T-cell (primary cell): ENCODE data around the gene JARID2. TPM values are rescaled to one million over a fixed set of nuclear protein-coding genes. Genes with fewer than 3 reads are reported as not detected.
A peak's percentile ranks its signal among the peaks of the same experiment; 100 is the strongest.

Experiments
- ATAC-seq, 4 experiments: fragments of 200-7000 bp in 3 of 4; fragments of 150-1000 bp in 1 of 4; cut with Tn5 transposase; replicated peaks in 1 of 4; 1 replicate in 3 of 4; 2 replicates in 1 of 4; pipeline ENCODE4 v1.10.0; 2021; ENCODE audit warnings: moderate library complexity in 3 of 4, mild to moderate bottlenecking in 2 of 4, moderate number of reproducible peaks in 1 of 4
- CTCF ChIA-PET, 2 donors: fragments of 300-600 bp; sonication (Branson Sonifier 250); formaldehyde crosslinking; loops; one replicate each; lab custom pipeline; 2022; ENCODE audit warnings: antibody characterized with exemption in 2 of 2; lab: Charles Lee
- POLR2A ChIA-PET, 2 donors: fragments of 300-600 bp; sonication (Branson Sonifier 250); formaldehyde crosslinking; loops; one replicate each; lab custom pipeline; 2022; ENCODE audit warnings: antibody characterized with exemption in 2 of 2; lab: Charles Lee
- DNase-seq, 35 experiments: peaks; one replicate each; pipeline versions ENCODE4 v3.0.0 to v3.0.0-alpha.2; 2013 to 2023
- H3K27ac ChIP-seq: one replicate; pipeline ENCODE4 v1.5.1; 2013; ENCODE audit warnings: low read length
- H3K27me3 ChIP-seq, 2 experiments: replicated peaks in 1 of 2; 1 replicate in 1 of 2; 2 replicates in 1 of 2; pipeline versions ENCODE4 v1.6.1 to v1.7.0; 2013; ENCODE audit warnings: low read length in 1 of 2, mixed read lengths in 1 of 2; ENCODE audit not compliant: control insufficient read depth in 2 of 2, insufficient read depth in 2 of 2; ENCODE audit errors: extremely low read depth in 1 of 2
- H3K36me3 ChIP-seq, 2 donors: 1 replicate in 1 of 2; 2 replicates in 1 of 2; pipeline versions ENCODE4 v1.6.1 to v1.7.0; 2013; ENCODE audit warnings: low read length in 1 of 2; ENCODE audit not compliant: control insufficient read depth in 2 of 2, insufficient read depth in 1 of 2; ENCODE audit errors: extremely low read depth in 1 of 2
- H3K4me1 ChIP-seq, 2 experiments: 1 replicate in 1 of 2; 2 replicates in 1 of 2; pipeline versions ENCODE4 v1.6.1 to v1.7.0; 2013; ENCODE audit warnings: low read length in 2 of 2, mixed read lengths in 1 of 2; ENCODE audit not compliant: insufficient read depth in 2 of 2, control insufficient read depth in 1 of 2; ENCODE audit errors: extremely low read depth in 1 of 2
- H3K4me3 ChIP-seq, 2 donors: 1 replicate in 1 of 2; 2 replicates in 1 of 2; pipeline versions ENCODE4 v1.5.1 to v1.7.0; 2013; ENCODE audit warnings: mild to moderate bottlenecking in 2 of 2, low read length in 1 of 2, moderate library complexity in 1 of 2; ENCODE audit not compliant: control insufficient read depth in 1 of 2; ENCODE audit errors: extremely low read depth in 1 of 2
- H3K9me3 ChIP-seq: 2 replicates; pipeline ENCODE4 v1.7.0; 2013
- H3K27ac Mint-ChIP-seq, 2 donors: one replicate each; pipeline ENCODE4 v1.8.0; 2020 to 2021; ENCODE audit warnings: mild to moderate bottlenecking in 2 of 2, mixed read lengths in 2 of 2
- H3K27me3 Mint-ChIP-seq, 2 donors: one replicate each; pipeline ENCODE4 v1.8.0; 2021 to 2022; ENCODE audit warnings: mixed read lengths in 2 of 2
- H3K36me3 Mint-ChIP-seq: one replicate; pipeline ENCODE4 v1.8.0; 2021; ENCODE audit warnings: mixed read lengths
- H3K4me1 Mint-ChIP-seq, 3 donors: one replicate each; pipeline ENCODE4 v1.8.0; 2020 to 2022; ENCODE audit warnings: mixed read lengths in 3 of 3, mild to moderate bottlenecking in 1 of 3
- H3K4me3 Mint-ChIP-seq, 3 donors: one replicate each; pipeline ENCODE4 v1.8.0; 2020 to 2022; ENCODE audit warnings: mild to moderate bottlenecking in 3 of 3, mixed read lengths in 3 of 3, moderate library complexity in 3 of 3
- H3K9me3 Mint-ChIP-seq, 3 donors: one replicate each; pipeline ENCODE4 v1.8.0; 2020 to 2022; ENCODE audit warnings: mixed read lengths in 3 of 3
- WGBS: methylation state at CpG from one replicate; pipeline ENCODE4 v1.1.5; 2013; ENCODE audit warnings: missing lambda C conversion rate; ENCODE audit not compliant: insufficient coverage; 5-methylcytosine and 5-hydroxymethylcytosine counted together
- total RNA-seq, 35 experiments: library from RNA in 6 of 35; stranded (reverse) in 6 of 35; fragments of 120-200 nt in 1 of 35; gene quantifications; one replicate each; pipeline versions ENCODE4 v1.2.1 to v1.2.4 and lab custom pipeline; 2013 to 2026

JARID2 gene
- total RNA-seq, 5 donors from 2014 or later (not counting 1 experiment from before 2014, with no cell fraction given) = 19.8 to 27.9 (median 21.6) TPM

- no peaks in the 10 kb centered on the region for H3K36me3 ChIP-seq
- 100% methylated on average over 4 of the region's 8 CpGs for WGBS
- Mint-ChIP-seq H3K27ac (no peak overlapping the region), H3K4me1 (peaks cover 76 to 81% (median 79%) of the 10 kb centered on the region in 3 donors), H3K4me3 (no peak overlapping the region), H3K36me3 (peaks cover 9% of the 10 kb centered on the region), H3K9me3 (no peaks in the 10 kb centered on the region), H3K27me3 (no peaks in the 10 kb centered on the region)
- no peaks in the 10 kb centered on the region for H3K9me3 ChIP-seq
- no peak for ATAC-seq
- no peak overlapping the region for H3K4me3 ChIP-seq
- CTCF ChIA-PET = no interaction called here
- no peaks in the 10 kb centered on the region for H3K27me3 ChIP-seq
- POLR2A ChIA-PET = no interaction called here
- H3K27ac ChIP-seq = no peak overlapping the region
- DNase-seq = no peak
- peaks cover 18 to 23% of the 10 kb centered on the region in 2 experiments for H3K4me1 ChIP-seq
Measured at GRCh38 chr6:15382712-15383111, 136.8 kb downstream of the JARID2 start.

- no peak overlapping the region for H3K4me3 Mint-ChIP-seq
- POLR2A ChIA-PET = no interaction called here
- ATAC-seq = peak in 1 of 4 experiments; percentile 38
- no peaks in the 10 kb centered on the region for H3K27me3 Mint-ChIP-seq
- no peak overlapping the region for H3K27ac ChIP-seq
- H3K27ac Mint-ChIP-seq = no peak overlapping the region
- no peaks in the 10 kb centered on the region for H3K9me3 Mint-ChIP-seq
- no peak for DNase-seq
- peaks cover 78 to 84% (median 83%) of the 10 kb centered on the region in 3 donors for H3K4me1 Mint-ChIP-seq
- H3K4me1 ChIP-seq = peaks cover 35 to 36% of the 10 kb centered on the region in 2 experiments
- 81% methylated on average over 4 of the region's 4 CpGs for WGBS
- no peak overlapping the region for H3K4me3 ChIP-seq
- CTCF ChIA-PET = interaction anchor here in 1 of 2 donors (0.6 to 0.9 kb wide), 2 partner anchors 124 to 138 kb away, joined by 4 to 10 read pairs; no protein-coding TSS in a partner anchor
- H3K9me3 ChIP-seq = no peaks in the 10 kb centered on the region
- no peaks in the 10 kb centered on the region for H3K27me3 ChIP-seq
- H3K36me3 Mint-ChIP-seq = peaks cover 9% of the 10 kb centered on the region
- no peaks in the 10 kb centered on the region for H3K36me3 ChIP-seq
Measured at GRCh38 chr6:15384901-15385300, 139.0 kb downstream of the JARID2 start.

- Mint-ChIP-seq H3K27ac (no peak overlapping the region), H3K27me3 (no peaks in the 10 kb centered on the region), H3K9me3 (no peaks in the 10 kb centered on the region), H3K36me3 (peaks cover 5% of the 10 kb centered on the region), H3K4me1 (peaks cover 77 to 83% (median 83%) of the 10 kb centered on the region in 3 donors), H3K4me3 (no peak overlapping the region)
- no peak overlapping the region for H3K4me3 ChIP-seq
- no peak for ATAC-seq
- no peak overlapping the region for H3K27ac ChIP-seq
- no peaks in the 10 kb centered on the region for H3K27me3 ChIP-seq
- no peaks in the 10 kb centered on the region for H3K9me3 ChIP-seq
- H3K36me3 ChIP-seq = no peaks in the 10 kb centered on the region
- ChIA-PET POLR2A (no interaction called here), CTCF (interaction anchor here in 1 of 2 donors (0.7 kb wide), 1 partner anchor 55 kb away, joined by 3 read pairs; no protein-coding TSS in a partner anchor)
- WGBS = 90% methylated on average over 2 of the region's 6 CpGs
- peaks cover 40 to 42% of the 10 kb centered on the region in 2 experiments for H3K4me1 ChIP-seq
- DNase-seq = no peak
Measured at GRCh38 chr6:15385521-15385920, 139.7 kb downstream of the JARID2 start.

- H3K4me1 Mint-ChIP-seq = peaks cover 77 to 87% (median 84%) of the 10 kb centered on the region in 3 donors
- Histone ChIP-seq H3K4me3 (no peak overlapping the region), H3K27ac (no peak overlapping the region), H3K27me3 (no peaks in the 10 kb centered on the region), H3K36me3 (no peaks in the 10 kb centered on the region), H3K4me1 (peaks cover 43 to 44% of the 10 kb centered on the region in 2 experiments), H3K9me3 (no peaks in the 10 kb centered on the region)
- CTCF ChIA-PET = no interaction called here
- ATAC-seq (no peak), DNase-seq (no peak)
- no peak overlapping the region for H3K4me3 Mint-ChIP-seq
- H3K36me3 Mint-ChIP-seq = peaks cover 5% of the 10 kb centered on the region
- POLR2A ChIA-PET = no interaction called here
- no peaks in the 10 kb centered on the region for H3K9me3 Mint-ChIP-seq
- H3K27me3 Mint-ChIP-seq = no peaks in the 10 kb centered on the region
- 100% methylated on average over 2 of the region's 7 CpGs for WGBS
- peak overlapping the region in 1 of 2 donors; percentile 4 for H3K27ac Mint-ChIP-seq
Measured at GRCh38 chr6:15386110-15386755, 140.4 kb downstream of the JARID2 start.

GRCh38 chr6:15386756-15387112 is 140.9 kb downstream of the JARID2 start:
- ATAC-seq (no peak), DNase-seq (no peak)
- WGBS = 83% methylated on average over 1 of the region's 3 CpGs
- H3K36me3 ChIP-seq = no peaks in the 10 kb centered on the region
- H3K4me3 ChIP-seq = no peak overlapping the region
- POLR2A ChIA-PET = interaction anchor here in 1 of 2 donors (0.5 kb wide), 1 partner anchor 1307 kb away, joined by 3 read pairs; no protein-coding TSS in a partner anchor
- H3K27ac ChIP-seq = no peak overlapping the region
- H3K9me3 Mint-ChIP-seq = no peaks in the 10 kb centered on the region
- CTCF ChIA-PET = no interaction called here
- H3K27ac Mint-ChIP-seq = no peak overlapping the region
- no peaks in the 10 kb centered on the region for H3K36me3 Mint-ChIP-seq
- no peaks in the 10 kb centered on the region for H3K27me3 ChIP-seq
- H3K9me3 ChIP-seq = no peaks in the 10 kb centered on the region
- H3K27me3 Mint-ChIP-seq = no peaks in the 10 kb centered on the region
- H3K4me3 Mint-ChIP-seq = no peak overlapping the region
- H3K4me1 Mint-ChIP-seq = peaks cover 77 to 87% (median 83%) of the 10 kb centered on the region in 3 donors
- peaks cover 44 to 46% of the 10 kb centered on the region in 2 experiments for H3K4me1 ChIP-seq

GRCh38 chr6:15387118-15387517 is 141.2 kb downstream of the JARID2 start:
- H3K4me1 Mint-ChIP-seq = peaks cover 74 to 86% (median 81%) of the 10 kb centered on the region in 3 donors

More at GRCh38 chr6:15387118-15387517, 141.2 kb downstream of the JARID2 start:
- no peak for DNase-seq
- no peak overlapping the region for H3K27ac ChIP-seq
- no peak for ATAC-seq
- no peaks in the 10 kb centered on the region for H3K36me3 ChIP-seq
- Mint-ChIP-seq H3K27me3 (no peaks in the 10 kb centered on the region), H3K4me3 (no peak overlapping the region), H3K27ac (no peak overlapping the region), H3K36me3 (no peaks in the 10 kb centered on the region), H3K9me3 (no peaks in the 10 kb centered on the region)
- H3K27me3 ChIP-seq = no peaks in the 10 kb centered on the region
- CTCF ChIA-PET = no interaction called here
- H3K9me3 ChIP-seq = no peaks in the 10 kb centered on the region
- no peak overlapping the region for H3K4me3 ChIP-seq
- H3K4me1 ChIP-seq = peaks cover 42 to 49% of the 10 kb centered on the region in 2 experiments
- WGBS = 73% methylated on average over 3 of the region's 5 CpGs
- POLR2A ChIA-PET = interaction anchor here in 1 of 2 donors (0.5 kb wide), 1 partner anchor 1307 kb away, joined by 3 read pairs; no protein-coding TSS in a partner anchor
